Measurements from ENCODE around the gene GABRD.
"Not testable (repeated sequence)": the region's sequence is repeated elsewhere in the genome, so short reads cannot be mapped to it uniquely, and the experiment has no call there.

GABRD gene

DNA sequence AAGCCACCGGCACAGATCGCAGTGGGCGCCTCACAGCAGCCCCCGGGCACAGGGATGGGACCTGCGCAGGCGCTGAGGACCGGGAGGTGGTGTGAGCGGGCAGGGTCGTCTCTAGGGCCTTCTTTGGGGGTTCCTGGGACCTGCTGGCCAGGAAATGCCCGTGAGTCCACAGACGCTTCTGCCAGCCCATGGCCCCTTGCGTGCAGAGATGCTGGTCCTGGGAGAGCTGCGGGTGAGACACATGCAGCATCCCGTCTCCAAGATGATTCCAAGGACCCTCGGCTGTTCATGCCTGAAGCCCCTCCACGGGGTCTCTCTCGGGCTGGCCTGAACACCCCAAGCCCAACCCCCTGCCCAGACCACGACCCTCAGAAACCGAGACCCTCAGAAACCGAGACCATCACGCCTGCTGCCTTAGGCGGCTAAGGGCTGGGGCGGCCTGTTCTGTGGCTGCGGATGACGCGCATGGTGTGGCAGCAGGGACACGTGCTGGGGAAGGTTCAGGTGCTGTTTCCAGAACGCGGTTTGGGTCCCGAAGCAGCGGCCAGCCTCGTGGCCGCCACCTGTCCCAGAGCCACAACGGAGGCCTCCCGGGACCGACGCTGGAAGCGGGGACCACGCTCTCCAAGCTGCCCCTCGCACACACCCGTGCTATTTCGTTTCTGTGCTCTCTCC is 38.5 kb upstream of the GABRD start:
- TF ChIP-seq ZNF274 (IDR thresholded peaks at IDR 0.05; ENCODE audit: low read depth, low read length) = no peak
- TF ChIP-seq SUZ12 (IDR thresholded peaks at IDR 0.05; ENCODE audit: extremely low read depth, insufficient read depth, insufficient read length) = no peak
- TF ChIP-seq YY1 (IDR thresholded peaks at IDR 0.05; ENCODE audit: insufficient read depth, insufficient read length) = no peak
- H3K27me3 ChIP-seq (ENCODE audit: insufficient read depth, insufficient read length) = no peaks in the 10 kb centered on the region
- H3K9me3 ChIP-seq (ENCODE audit: insufficient read depth, low read length) = no peaks in the 10 kb centered on the region
- H3K4me3 ChIP-seq (ENCODE audit: insufficient read length, low read depth) = no peak overlapping the region
- no peak overlapping the region for H3K9ac ChIP-seq (ENCODE audit: insufficient read length, low read depth)
- H3K36me3 ChIP-seq (ENCODE audit: insufficient read depth, insufficient read length, low read length) = no peaks in the 10 kb centered on the region
- H3K4me1 ChIP-seq (ENCODE audit: insufficient read depth, insufficient read length) = no peaks in the 10 kb centered on the region
- no peak for DNase-seq (ENCODE audit: low read depth, low spot score)

DNA sequence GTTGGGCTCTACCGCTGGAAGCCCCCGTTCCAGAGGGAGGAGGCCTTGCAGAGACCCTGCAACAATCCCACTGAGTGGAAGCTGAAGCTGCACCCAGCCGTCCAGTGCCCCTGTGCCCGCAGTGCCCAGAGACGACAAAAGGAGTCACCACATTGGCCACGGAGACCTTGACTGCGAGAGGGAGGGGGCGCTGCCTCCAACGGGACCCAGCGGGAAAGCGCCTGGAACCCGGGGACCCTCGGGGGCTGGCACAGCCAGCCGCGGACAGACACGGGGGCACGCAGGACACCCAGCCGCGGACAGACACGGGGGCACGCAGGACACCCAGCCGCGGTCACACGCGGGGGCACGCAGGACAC is 38.0 kb upstream of the GABRD start:
- Histone ChIP-seq H3K4me3 (ENCODE audit: insufficient read length, low read depth) (no peak overlapping the region), H3K4me1 (ENCODE audit: insufficient read depth, insufficient read length) (no peaks in the 10 kb centered on the region), H3K9ac (ENCODE audit: insufficient read length, low read depth) (no peak overlapping the region), H3K36me3 (ENCODE audit: insufficient read depth, insufficient read length, low read length) (no peaks in the 10 kb centered on the region), H3K27me3 (ENCODE audit: insufficient read depth, insufficient read length) (no peaks in the 10 kb centered on the region), H3K9me3 (ENCODE audit: insufficient read depth, low read length) (no peaks in the 10 kb centered on the region)
- no peak for DNase-seq (ENCODE audit: low read depth, low spot score)
- TF ChIP-seq SUZ12 (IDR thresholded peaks at IDR 0.05; ENCODE audit: extremely low read depth, insufficient read depth, insufficient read length) = no peak

DNA sequence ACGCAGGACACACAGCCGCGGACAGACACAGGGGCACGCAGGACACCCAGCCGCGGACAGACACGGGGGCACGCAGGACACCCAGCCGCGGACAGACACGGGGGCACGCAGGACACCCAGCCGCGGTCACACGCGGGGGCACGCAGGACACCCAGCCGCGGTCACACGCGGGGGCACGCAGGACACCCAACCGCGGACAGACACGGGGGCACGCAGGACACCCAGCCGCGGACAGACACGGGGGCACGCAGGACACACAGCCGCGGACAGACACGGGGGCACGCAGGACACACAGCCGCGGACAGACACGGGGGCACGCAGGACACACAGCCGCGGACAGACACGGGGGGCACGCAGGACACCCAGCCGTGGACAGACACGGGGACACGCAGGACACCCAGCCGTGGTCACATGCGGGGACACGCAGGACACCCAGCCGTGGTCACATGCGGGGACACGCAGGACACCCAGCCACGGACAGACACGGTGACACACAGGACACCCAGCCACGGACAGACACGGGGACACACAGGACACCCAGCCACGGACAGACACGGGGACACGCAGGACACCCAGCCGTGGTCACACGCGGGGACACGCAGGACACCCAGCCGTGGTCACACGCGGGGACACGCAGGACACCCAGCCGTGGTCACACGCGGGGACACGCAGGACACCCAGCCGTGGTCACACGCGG is 37.4 kb upstream of the GABRD start:
- H3K9me3 ChIP-seq (ENCODE audit: insufficient read depth, low read length); H3K27me3 ChIP-seq (ENCODE audit: insufficient read depth, insufficient read length); H3K9ac ChIP-seq (ENCODE audit: insufficient read length, low read depth); H3K36me3 ChIP-seq (ENCODE audit: insufficient read depth, insufficient read length, low read length); DNase-seq (ENCODE audit: low read depth, low spot score); H3K4me1 ChIP-seq (ENCODE audit: insufficient read depth, insufficient read length); H3K4me3 ChIP-seq (ENCODE audit: insufficient read length, low read depth): not testable (repeated sequence)

GRCh38 chr1:1982379-1983232 is 36.5 kb upstream of the GABRD start:
- no peak for TF ChIP-seq ZNF274 (IDR thresholded peaks at IDR 0.05; ENCODE audit: low read depth, low read length)
- no peak for TF ChIP-seq YY1 (IDR thresholded peaks at IDR 0.05; ENCODE audit: insufficient read depth, insufficient read length)
- Histone ChIP-seq H3K9me3 (ENCODE audit: insufficient read depth, low read length) (no peaks in the 10 kb centered on the region), H3K27me3 (ENCODE audit: insufficient read depth, insufficient read length) (no peaks in the 10 kb centered on the region), H3K4me3 (ENCODE audit: insufficient read length, low read depth) (no peak overlapping the region), H3K36me3 (ENCODE audit: insufficient read depth, insufficient read length, low read length) (no peaks in the 10 kb centered on the region), H3K4me1 (ENCODE audit: insufficient read depth, insufficient read length) (peaks cover 4% of the 10 kb centered on the region), H3K9ac (ENCODE audit: insufficient read length, low read depth) (no peak overlapping the region)
- no peak for DNase-seq (ENCODE audit: low read depth, low spot score)

DNA sequence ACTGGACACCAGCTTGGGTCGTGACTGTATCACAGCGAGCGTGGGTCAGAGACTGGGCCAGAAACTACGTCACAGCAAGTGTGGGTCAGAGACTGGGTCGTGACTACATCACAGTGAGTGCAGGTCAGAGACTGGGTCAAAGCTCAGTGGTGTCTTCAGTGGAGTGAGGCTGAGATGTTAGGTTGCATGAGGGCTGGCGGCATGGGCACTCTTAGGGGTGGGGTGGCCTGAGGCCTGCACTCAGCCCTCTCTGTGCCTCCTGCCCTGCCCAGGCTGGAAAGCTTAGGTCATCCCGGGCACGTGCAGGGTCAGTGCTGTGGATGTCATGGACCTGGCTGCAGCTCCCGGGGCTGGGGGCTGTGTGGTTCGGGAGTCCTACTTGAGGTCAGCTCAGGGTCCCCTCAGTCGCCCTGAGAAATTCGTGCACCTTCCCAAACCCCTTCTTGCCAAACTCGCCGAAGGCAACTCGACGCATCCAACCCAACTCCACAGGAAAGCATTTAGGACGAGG is 34.5 kb upstream of the GABRD start:
- no peak for DNase-seq (ENCODE audit: low read depth, low spot score)
- H3K36me3 ChIP-seq (ENCODE audit: insufficient read depth, insufficient read length, low read length) = no peaks in the 10 kb centered on the region
- H3K9ac ChIP-seq (ENCODE audit: insufficient read length, low read depth) = no peak overlapping the region
- no peaks in the 10 kb centered on the region for H3K9me3 ChIP-seq (ENCODE audit: insufficient read depth, low read length)
- H3K4me3 ChIP-seq (ENCODE audit: insufficient read length, low read depth) = no peak overlapping the region
- TF ChIP-seq ZNF274 (IDR thresholded peaks at IDR 0.05; ENCODE audit: low read depth, low read length) (no peak), YY1 (IDR thresholded peaks at IDR 0.05; ENCODE audit: insufficient read depth, insufficient read length) (no peak)
- no peaks in the 10 kb centered on the region for H3K27me3 ChIP-seq (ENCODE audit: insufficient read depth, insufficient read length)
- H3K4me1 ChIP-seq (ENCODE audit: insufficient read depth, insufficient read length) = peaks cover 8% of the 10 kb centered on the region

GRCh38 chr1:1985375-1986050 is 33.6 kb upstream of the GABRD start:
- Histone ChIP-seq H3K4me1 (ENCODE audit: insufficient read depth, insufficient read length) (peaks cover 8% of the 10 kb centered on the region), H3K4me3 (ENCODE audit: insufficient read length, low read depth) (no peak overlapping the region), H3K27me3 (ENCODE audit: insufficient read depth, insufficient read length) (no peaks in the 10 kb centered on the region), H3K36me3 (ENCODE audit: insufficient read depth, insufficient read length, low read length) (no peaks in the 10 kb centered on the region), H3K9ac (ENCODE audit: insufficient read length, low read depth) (no peak overlapping the region), H3K9me3 (ENCODE audit: insufficient read depth, low read length) (no peaks in the 10 kb centered on the region)
- TF ChIP-seq ZNF274 (IDR thresholded peaks at IDR 0.05; ENCODE audit: low read depth, low read length) = no peak
- no peak for TF ChIP-seq SUZ12 (IDR thresholded peaks at IDR 0.05; ENCODE audit: extremely low read depth, insufficient read depth, insufficient read length)
- TF ChIP-seq YY1 (IDR thresholded peaks at IDR 0.05; ENCODE audit: insufficient read depth, insufficient read length) = no peak
- DNase-seq (ENCODE audit: low read depth, low spot score) = no peak

Data from NT2/D1 (cell line).